HG03025 (cell line): ENCODE measurements around the gene CRTC1.
"Not testable (repeated sequence)": the region's sequence is repeated elsewhere in the genome, so short reads cannot be mapped to it uniquely, and the experiment has no call there.

ENCODE experiments used
- ATAC-seq: cut with Tn5 transposase; IDR thresholded peaks from one replicate; pipeline ENCODE4 v1.9.1; 2021; ENCODE audit warnings: mild to moderate bottlenecking, moderate library complexity; ENCODE audit not compliant: unreplicated experiment, low FRiP score

Gene CRTC1

DNA sequence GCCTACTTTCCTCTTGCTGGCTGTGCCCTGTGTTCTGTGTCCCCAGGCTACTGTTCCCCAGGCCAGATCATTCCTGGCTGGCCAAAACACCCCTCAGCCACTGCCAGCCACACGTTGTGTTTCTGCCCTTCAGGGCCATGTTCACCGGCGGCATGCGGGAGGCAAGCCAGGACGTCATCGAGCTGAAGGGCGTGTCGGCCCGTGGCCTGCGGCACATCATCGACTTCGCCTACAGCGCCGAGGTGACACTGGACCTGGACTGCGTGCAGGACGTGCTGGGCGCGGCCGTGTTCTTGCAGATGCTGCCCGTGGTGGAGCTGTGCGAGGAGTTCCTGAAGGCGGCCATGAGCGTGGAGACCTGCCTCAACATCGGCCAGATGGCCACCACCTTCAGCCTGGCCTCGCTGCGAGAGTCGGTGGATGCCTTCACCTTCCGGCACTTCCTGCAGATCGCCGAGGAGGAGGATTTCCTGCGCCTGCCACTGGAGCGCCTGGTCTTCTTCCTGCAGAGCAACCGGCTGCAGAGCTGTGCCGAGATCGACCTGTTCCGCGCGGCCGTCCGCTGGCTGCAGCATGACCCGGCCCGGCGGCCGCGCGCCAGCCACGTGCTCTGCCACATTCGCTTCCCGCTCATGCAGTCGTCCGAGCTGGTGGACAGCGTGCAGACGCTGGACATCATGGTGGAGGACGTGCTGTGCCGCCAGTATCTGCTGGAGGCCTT, 15.8 kb upstream of the CRTC1 start:
- no peak for ATAC-seq

- no peak for ATAC-seq
Measured at GRCh38 chr19:18668252-18668631, 15.2 kb upstream of the CRTC1 start.

- no peak for ATAC-seq
Measured at GRCh38 chr19:18668744-18669523, 14.5 kb upstream of the CRTC1 start.

DNA sequence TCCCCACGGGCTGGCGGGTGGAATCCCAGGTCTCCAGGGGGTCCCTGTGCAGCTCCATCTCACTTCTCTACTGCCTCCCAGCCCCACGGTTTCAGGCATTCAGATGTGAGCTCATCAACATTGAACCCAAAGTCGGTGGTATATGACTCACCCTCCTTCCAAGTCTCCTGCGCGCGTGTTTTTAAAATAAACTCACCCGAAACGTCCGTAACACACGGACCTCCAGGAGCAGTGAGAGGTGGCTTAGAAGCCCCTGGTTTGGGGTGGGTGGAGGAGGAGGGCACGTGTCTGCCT, 14.0 kb upstream of the CRTC1 start:
- no peak for ATAC-seq

GRCh38 chr19:18669883-18670282, 13.6 kb upstream of the CRTC1 start:
- no peak for ATAC-seq

DNA sequence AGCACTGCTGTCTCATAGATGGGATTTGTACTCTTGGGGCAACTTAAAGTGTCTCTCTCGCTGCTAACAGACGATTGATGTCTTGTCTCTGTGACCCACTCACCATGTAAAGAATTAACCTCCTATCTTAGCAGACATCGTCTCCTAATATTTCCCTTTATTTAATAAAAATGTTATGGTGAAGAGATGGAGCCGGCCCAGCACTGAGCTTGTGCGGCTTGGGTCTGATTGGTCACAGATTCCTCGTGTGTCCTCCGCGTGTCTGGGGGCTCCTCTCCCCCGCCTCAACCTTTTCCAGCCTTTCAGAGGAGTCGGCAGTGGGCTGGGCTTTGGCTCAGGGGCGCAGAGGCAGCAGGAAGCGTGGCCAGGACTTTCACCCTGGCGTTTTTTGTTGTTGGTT, 13.2 kb upstream of the CRTC1 start:
- no peak for ATAC-seq

DNA sequence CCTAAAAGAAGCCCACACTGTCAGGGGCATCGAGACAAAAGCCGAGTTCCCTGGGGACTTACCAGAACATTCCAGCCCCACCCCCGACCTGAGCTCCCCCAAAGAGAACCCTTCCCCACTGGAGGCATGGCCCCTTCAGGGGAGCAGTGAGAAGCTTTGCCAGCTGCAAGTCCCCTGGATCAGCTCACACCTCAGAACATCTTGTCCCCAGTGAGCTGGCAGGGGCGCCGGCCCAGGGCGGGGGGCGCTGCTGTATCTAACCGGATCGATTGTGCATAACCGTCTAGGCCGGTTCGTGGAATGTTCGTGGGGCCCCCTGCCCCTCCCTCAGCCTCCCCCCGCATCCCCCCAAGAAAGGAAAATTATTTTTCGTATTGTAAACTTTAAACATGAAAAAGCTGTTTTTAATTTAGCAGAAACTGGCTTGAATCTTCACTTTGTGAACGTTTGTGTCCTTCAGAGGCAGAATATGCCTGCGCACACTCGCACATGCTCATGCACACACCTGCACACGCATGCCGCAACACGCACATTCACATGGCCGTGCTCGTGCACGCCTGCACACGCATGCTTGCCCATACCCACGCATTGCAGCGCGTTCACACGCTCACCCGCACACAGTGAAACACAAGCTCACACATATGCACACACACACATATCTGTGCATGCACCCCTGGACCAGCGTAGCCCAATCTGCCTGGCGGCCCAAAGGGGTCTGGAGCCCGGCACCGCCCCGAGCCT, 12.0 kb upstream of the CRTC1 start:
- ATAC-seq, result no peak

- no peak for ATAC-seq
Measured at GRCh38 chr19:18672044-18672451, 11.4 kb upstream of the CRTC1 start.

DNA sequence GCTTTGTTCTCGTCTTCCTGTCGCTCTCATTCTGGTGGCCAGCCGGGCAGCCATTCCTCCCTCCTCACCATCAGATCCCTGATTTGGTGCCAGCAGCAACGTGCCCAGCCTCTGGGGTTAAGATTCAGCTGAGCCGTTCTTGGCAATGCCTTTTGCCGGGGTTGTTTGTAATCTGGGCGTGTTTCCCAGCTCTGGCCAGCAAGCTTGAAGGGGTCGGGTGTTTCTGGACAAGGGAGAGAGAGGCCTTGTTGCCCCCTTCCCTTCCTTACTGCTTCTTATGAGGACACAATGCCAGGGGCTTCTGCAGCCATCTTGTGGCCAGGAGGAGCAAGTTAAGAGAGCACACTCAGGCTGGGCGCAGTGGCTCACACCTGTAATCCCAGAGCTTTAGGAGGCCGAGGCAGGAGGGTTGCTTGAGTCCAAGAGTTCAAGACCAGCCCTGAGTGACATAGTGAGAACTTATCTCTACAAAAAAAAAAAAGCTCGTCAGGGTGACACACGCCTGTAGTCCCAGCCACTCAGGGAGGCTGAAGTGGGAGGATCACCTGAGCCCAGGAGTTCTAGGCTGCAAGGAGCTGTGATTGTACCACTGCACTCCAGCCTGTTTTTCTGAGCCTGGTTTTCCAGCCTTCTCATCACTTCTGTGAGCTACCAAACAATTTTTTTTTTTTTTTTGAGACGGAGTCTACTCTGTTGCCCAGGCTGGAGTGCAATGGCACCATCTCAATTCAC, 10.7 kb upstream of the CRTC1 start:
- ATAC-seq, result no peak

GRCh38 chr19:18674616-18675015, 8.9 kb upstream of the CRTC1 start:
- ATAC-seq, result no peak

DNA sequence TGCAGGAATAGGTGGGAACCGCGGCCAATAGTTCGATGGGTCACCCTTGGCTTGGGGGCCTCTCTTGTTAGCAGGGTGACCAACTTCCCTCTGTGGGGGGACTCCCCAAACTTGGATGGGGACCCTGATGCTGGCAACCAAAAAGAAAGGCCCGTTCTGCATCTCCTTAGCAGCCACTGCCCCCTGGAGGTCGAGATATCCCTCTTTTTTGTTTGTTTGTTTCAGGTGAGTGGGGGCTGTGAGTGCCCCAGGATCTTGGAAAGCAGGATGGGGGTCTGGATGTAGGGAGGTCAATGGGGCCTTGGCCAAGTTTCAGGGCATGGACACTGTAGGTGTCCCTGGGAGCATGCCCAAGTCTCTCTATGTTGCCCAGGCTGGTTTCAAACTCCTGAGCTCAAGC, 7.7 kb upstream of the CRTC1 start:
- no peak for ATAC-seq

DNA sequence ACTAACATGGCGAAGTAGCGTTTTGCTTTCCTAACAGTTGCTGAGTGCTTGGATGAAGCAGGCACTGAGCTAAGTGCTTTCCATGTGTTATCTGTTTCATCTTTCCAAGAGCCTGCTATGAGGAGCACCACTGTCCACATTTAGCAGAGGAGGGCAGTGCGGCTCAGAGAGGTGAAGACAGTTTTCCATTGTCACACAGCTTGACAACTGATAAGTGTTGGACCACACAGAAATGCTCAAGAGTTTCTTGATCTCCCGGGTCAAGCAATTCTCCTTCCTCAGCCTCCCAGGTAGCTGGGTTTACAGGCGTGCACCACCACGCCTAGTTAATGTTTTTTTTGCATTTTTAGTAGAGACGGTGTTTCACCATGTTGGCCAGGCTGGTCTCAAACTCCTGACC, 6.8 kb upstream of the CRTC1 start:
- no peak for ATAC-seq

DNA sequence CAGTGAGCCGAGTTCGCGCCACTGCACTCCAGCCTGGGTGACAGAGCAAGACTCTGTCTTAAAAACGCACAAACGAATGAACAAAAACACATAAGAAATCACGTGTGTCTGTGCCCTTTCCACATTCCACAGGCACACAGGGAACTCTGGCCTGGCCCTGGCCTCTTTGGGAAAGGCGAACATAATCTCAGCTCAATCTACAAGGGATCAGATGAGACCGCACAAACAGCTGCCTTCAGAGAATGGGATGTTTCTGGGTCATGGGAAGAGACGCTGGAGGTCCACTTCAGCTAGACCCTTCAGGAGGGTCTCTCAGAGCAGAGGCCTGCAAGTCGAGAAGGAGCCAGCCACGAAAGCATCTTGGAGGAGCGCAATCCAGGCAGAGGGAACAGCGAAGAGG, 6.3 kb upstream of the CRTC1 start:
- no peak for ATAC-seq

GRCh38 chr19:18680148-18680547, 3.3 kb upstream of the CRTC1 start:
- not testable (repeated sequence) for ATAC-seq

DNA sequence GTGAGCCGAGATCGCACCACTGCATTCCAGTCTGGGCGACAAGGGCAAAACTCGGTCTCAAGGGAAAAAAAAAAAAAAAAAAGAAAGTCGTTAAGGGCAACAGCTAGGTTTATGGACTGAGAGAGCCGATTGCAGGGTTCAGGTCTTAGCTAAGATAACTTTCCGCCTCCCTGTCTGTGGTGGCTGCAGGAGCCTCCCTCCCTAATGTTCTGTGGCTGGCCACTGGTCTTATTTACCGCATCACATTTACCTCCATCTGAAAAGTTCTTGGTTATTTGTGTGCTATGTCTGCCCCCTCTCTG, 722 bp upstream of the CRTC1 start:
- ATAC-seq, result no peak

DNA sequence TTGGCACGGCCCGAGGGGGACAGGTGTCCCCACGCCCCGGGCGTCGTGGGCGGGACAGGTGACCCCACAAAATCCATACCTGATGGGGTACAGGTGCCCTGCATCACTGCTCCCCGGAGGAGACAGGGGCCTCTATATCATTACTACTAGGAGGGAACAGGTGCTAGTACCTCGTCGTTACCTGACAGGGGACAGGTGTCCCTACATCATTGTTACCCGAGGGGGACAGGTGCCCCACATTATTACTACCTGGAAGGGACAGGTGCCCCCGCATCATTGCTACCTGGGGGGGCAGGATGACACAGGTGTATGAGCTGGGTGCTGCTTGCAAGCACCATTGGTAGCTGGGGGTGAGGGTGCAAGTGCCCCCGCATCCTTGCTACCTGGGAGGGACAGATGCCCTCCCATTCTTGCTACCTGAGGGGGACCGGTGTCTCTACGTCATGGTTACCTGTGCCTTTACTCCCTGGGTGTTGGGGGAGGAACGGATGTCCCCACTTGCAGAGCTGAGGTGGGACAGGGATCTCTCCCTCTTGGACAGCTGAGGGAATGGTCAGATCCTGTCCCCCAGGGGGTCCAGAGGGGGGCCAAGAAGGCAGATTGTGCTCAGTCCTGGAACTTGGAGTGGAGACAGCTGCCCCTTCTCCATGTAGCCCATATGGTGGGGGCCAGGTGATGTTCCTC, 620 bp downstream of the CRTC1 start:
- peak; percentile 26 for ATAC-seq

- ATAC-seq, result no peak
Measured at GRCh38 chr19:18684642-18684993, 1.1 kb downstream of the CRTC1 start.

DNA sequence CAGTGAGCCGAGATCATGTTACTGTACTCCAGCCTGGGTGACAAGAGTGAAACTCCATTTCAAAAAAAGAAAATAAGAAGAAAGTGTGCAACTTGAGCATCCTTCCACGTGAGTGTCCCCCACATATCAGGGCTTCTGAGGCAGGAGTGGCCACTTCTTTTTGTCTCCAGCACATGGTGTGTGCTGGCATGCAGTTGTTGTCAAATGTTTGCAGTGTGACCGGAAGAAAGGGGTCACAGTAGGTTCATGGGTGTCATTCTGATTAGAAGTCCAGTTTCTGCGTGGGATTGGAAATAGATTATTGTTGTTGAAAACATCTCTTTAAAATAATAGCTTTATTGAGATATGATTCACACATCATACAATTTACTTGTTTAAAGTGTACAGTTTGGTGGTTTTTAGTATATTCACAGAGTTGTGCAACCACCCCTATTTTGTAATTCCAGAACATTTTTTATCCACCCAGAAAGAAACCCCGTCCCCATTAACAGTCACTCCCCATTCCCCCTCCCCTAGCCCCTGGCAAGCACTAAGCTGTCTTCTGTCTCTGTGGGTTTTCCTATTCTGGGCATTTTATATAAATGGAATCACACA, 2.2 kb downstream of the CRTC1 start:
- no peak for ATAC-seq

DNA sequence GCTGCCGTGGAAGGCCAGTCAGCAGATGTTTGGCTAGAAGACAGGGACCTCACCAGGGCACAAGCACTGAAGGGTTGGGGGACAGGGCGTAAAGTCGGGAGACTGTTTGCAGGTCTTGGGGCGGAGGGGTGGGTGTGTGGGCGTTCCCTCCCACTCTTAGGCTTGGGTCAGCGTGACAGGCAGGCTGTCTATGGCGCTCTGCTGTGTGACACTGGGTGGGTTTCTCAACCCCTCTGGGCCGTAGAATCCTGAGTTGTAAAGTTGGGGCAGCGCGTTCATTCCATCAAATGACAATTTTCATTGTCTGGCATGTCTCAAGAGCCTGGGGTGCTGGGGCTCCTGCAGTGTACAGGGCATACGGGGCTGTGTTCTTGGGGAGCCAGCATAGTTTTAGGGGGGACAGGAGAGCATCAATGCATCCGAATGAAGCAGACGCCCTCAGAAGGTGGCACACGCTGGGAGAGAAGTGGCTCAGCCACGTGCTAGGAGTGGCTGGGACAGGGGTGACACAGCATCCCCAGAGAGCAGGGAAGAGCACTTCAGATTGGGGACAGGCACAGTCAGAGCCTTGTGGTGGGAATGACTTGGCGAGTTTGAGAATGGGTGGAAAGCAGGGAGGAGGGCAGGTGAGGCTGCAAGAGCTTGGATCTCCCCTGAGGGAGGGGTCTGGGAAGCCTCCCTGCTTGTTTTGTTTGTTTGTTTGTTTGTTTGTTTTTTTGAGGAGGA, 4.4 kb downstream of the CRTC1 start:
- no peak for ATAC-seq

- no peak for ATAC-seq
Measured at GRCh38 chr19:18696023-18696422, 12.5 kb downstream of the CRTC1 start.
